H1 (cell line): Measurements from ENCODE around the gene SCD.

Experiments used
- GABPA ChIP-seq: IDR thresholded peaks from 2 replicates; pipeline ENCODE4 v1.6.1; 2011; ENCODE audit warnings: mild to moderate bottlenecking, low read length, moderate library complexity, borderline replicate concordance; ENCODE audit not compliant: insufficient read depth
- GTF2F1 ChIP-seq: IDR thresholded peaks from 2 replicates; pipeline ENCODE4 v1.6.1; 2012; ENCODE audit warnings: low read depth, low read length, improper control_type of control experiment, borderline replicate concordance
- RFX5 ChIP-seq: IDR thresholded peaks from 2 replicates; pipeline ENCODE4 v1.6.1; 2011; ENCODE audit warnings: low read depth, low read length, improper control_type of control experiment, borderline replicate concordance
- SIX5 ChIP-seq: IDR thresholded peaks from 2 replicates; pipeline ENCODE4 v1.6.1; 2011; ENCODE audit warnings: mild to moderate bottlenecking, low read depth, low read length
- ZNF274 ChIP-seq: IDR thresholded peaks from 2 replicates; pipeline ENCODE4 v1.7.0; 2012; ENCODE audit warnings: low read length, borderline replicate concordance; ENCODE audit errors: extremely low read depth
- TF ChIP-seq, protein P1 (sequence below), 3 experiments: IDR thresholded peaks; 1 replicate in 2 of 3; 2 replicates in 1 of 3; pipeline versions ENCODE4 v1.5.1 to v1.6.1; 2011; ENCODE audit warnings: low read length in 3 of 3, mild to moderate bottlenecking in 3 of 3, inconsistent platforms in 2 of 3, low read depth in 1 of 3, moderate library complexity in 1 of 3; ENCODE audit not compliant: insufficient read depth in 1 of 3; ENCODE audit errors: control extremely low read depth in 1 of 3
- TF ChIP-seq, protein P2 (sequence below): IDR thresholded peaks from 2 replicates; pipeline ENCODE4 v1.6.1; 2011; ENCODE audit warnings: low read depth, mild to moderate bottlenecking, low read length; ENCODE audit not compliant: insufficient read depth

DNA sequence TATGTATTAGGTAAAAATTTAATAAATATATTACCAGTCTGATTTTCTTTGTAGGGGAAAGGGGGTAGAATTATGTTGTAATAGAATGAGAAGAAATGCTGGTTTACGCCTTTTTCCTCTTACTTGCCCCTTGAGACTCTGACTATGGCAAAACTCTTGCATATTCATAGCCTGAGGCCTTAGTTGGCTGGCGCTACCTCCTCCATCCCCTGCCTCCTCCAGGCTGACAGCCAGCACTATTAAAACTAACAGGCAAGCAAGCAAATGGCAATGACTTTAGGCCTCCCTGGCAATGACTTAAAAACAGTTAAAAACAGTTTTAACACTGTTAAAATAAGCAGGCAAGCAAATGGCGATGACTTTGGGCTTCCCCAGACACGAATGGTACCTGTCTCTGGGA is 31.4 kb upstream of the SCD start:
- TF ChIP-seq, protein P1, sequence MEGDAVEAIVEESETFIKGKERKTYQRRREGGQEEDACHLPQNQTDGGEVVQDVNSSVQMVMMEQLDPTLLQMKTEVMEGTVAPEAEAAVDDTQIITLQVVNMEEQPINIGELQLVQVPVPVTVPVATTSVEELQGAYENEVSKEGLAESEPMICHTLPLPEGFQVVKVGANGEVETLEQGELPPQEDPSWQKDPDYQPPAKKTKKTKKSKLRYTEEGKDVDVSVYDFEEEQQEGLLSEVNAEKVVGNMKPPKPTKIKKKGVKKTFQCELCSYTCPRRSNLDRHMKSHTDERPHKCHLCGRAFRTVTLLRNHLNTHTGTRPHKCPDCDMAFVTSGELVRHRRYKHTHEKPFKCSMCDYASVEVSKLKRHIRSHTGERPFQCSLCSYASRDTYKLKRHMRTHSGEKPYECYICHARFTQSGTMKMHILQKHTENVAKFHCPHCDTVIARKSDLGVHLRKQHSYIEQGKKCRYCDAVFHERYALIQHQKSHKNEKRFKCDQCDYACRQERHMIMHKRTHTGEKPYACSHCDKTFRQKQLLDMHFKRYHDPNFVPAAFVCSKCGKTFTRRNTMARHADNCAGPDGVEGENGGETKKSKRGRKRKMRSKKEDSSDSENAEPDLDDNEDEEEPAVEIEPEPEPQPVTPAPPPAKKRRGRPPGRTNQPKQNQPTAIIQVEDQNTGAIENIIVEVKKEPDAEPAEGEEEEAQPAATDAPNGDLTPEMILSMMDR (IDR thresholded peaks at IDR 0.05; ENCODE audit: control extremely low read depth in 1 of 3, insufficient read depth in 1 of 3, low read depth in 1 of 3, low read length in 3 of 3) = no peak
- no peak for TF ChIP-seq ZNF274
- TF ChIP-seq RFX5 = no peak
- TF ChIP-seq GABPA = no peak
- TF ChIP-seq SIX5 = no peak
- no peak for TF ChIP-seq GTF2F1
- TF ChIP-seq, protein P2, sequence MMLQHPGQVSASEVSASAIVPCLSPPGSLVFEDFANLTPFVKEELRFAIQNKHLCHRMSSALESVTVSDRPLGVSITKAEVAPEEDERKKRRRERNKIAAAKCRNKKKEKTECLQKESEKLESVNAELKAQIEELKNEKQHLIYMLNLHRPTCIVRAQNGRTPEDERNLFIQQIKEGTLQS = no peak
